ENCODE results near the gene KAZN.

Gene KAZN

DNA sequence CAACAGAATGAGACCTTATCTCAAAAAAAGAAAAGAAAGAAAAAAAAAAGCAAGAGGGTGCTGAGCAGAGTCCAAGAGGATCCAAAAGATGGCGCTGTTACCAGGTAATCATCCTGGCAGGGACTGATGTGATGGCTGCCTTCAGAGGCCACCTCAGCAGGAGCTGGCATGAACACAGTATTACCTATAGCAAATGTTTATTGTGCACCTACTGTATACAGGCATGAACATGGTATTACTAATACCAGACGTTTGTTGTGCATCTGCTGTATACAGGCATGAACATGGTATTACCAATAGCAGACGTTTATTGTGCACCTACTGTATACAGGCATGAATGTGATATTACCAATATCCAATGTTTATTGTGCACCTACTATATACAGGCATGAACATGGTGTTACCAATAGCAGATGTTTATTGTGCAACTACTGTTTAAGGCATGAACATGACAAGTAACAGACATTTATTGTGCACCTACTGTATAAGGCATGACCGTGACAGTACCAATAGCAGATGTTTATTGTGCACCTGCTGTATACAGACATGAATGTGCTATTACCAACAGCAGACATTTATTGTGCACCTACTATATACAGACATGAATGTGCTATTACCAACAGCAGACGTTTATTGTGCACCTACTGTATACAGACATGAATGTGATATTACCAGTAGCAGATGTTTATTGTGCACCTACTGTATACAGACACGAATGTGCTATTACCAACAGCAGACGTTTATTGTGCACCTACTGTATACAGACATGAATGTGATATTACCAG, 439.9 kb downstream of the KAZN start (continued):
- TF ChIP-seq ZNF571 (tag by site-specific recombination; IDR thresholded peaks at IDR 0.05) (no peak), ZNF10 (tag by site-specific recombination; IDR thresholded peaks at IDR 0.05) (peak; percentile 74)
- TF ChIP-seq, protein P1, sequence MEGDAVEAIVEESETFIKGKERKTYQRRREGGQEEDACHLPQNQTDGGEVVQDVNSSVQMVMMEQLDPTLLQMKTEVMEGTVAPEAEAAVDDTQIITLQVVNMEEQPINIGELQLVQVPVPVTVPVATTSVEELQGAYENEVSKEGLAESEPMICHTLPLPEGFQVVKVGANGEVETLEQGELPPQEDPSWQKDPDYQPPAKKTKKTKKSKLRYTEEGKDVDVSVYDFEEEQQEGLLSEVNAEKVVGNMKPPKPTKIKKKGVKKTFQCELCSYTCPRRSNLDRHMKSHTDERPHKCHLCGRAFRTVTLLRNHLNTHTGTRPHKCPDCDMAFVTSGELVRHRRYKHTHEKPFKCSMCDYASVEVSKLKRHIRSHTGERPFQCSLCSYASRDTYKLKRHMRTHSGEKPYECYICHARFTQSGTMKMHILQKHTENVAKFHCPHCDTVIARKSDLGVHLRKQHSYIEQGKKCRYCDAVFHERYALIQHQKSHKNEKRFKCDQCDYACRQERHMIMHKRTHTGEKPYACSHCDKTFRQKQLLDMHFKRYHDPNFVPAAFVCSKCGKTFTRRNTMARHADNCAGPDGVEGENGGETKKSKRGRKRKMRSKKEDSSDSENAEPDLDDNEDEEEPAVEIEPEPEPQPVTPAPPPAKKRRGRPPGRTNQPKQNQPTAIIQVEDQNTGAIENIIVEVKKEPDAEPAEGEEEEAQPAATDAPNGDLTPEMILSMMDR (tag by site-specific recombination; IDR thresholded peaks at IDR 0.05) = 0 out of 2 replicates have a peak, but pooled peaks have one; percentile 19
- TF ChIP-seq, protein P2, sequence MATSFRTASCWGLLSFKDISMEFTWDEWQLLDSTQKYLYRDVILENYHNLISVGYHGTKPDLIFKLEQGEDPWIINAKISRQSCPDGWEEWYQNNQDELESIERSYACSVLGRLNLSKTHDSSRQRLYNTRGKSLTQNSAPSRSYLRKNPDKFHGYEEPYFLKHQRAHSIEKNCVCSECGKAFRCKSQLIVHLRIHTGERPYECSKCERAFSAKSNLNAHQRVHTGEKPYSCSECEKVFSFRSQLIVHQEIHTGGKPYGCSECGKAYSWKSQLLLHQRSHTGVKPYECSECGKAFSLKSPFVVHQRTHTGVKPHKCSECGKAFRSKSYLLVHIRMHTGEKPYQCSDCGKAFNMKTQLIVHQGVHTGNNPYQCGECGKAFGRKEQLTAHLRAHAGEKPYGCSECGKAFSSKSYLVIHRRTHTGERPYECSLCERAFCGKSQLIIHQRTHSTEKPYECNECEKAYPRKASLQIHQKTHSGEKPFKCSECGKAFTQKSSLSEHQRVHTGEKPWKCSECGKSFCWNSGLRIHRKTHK (tag by site-specific recombination; IDR thresholded peaks at IDR 0.05) = no peak

DNA sequence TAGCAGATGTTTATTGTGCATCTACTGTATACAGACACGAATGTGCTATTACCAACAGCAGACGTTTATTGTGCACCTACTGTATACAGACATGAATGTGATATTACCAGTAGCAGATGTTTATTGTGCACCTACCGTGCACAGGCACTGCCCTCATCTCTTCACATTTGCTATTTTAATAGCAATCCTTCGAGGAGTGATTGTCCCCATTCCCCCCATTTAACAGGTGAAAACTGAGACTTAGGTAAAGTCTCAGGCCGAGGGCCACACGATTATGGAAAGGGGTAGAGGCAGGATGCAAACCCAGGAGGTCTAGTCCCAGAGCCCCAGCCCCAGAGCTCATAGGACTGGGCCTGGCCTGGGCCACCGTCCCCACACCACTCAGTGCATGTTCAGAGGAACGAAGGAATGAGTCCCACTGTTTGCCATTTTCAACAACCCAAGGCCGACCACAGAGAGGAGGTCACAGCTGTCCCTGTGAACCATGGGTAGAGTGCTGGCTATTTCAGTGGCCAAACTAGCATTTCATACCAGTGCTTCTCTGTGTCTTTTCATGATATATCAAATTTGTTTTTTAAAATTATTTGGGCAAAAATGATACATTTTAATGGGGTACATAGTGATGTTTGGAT, 440.6 kb downstream of the KAZN start:
- CTCF ChIA-PET = interaction anchor here (2.6 kb wide), 1 partner anchor 11 kb away, joined by 16 read pairs; no protein-coding TSS in a partner anchor
- Histone ChIP-seq H3K4me3 (ENCODE audit: low read depth, low read length) (no peak overlapping the region), H3K9me3 (ENCODE audit: control insufficient read depth, insufficient read depth, low read depth, low read length) (no peaks in the 10 kb centered on the region), H3K27ac (ENCODE audit: extremely low read depth, low read depth, low read length) (no peak overlapping the region), H3K36me3 (ENCODE audit: control insufficient read depth in 2 of 2, insufficient read depth in 1 of 2, low read length in 2 of 2) (peaks cover 0 to 35% of the 10 kb centered on the region in 2 experiments; a peak in 1 of 3 replicates), H3K4me1 (ENCODE audit: control insufficient read depth, insufficient read depth, low read length) (no peaks in the 10 kb centered on the region)
- POLR2A ChIA-PET = no interaction called here
- no peak for TF ChIP-seq ZBTB8A (tag by site-specific recombination; IDR thresholded peaks at IDR 0.05)
- TF ChIP-seq YY2 (tag by site-specific recombination; IDR thresholded peaks at IDR 0.05) = no peak
- TF ChIP-seq ZNF791 (tag by site-specific recombination; IDR thresholded peaks at IDR 0.05) = no peak
- TF ChIP-seq ZNF23 (tag by site-specific recombination; IDR thresholded peaks at IDR 0.05; ENCODE audit: borderline replicate concordance) = no peak
- TF ChIP-seq, protein P3, sequence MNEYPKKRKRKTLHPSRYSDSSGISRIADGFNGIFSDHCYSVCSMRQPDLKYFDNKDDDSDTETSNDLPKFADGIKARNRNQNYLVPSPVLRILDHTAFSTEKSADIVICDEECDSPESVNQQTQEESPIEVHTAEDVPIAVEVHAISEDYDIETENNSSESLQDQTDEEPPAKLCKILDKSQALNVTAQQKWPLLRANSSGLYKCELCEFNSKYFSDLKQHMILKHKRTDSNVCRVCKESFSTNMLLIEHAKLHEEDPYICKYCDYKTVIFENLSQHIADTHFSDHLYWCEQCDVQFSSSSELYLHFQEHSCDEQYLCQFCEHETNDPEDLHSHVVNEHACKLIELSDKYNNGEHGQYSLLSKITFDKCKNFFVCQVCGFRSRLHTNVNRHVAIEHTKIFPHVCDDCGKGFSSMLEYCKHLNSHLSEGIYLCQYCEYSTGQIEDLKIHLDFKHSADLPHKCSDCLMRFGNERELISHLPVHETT (tag by site-specific recombination; IDR thresholded peaks at IDR 0.05) = no peak
- TF ChIP-seq YY1 (tag by site-specific recombination; IDR thresholded peaks at IDR 0.05) = no peak
- TF ChIP-seq GFI1B (tag by site-specific recombination; IDR thresholded peaks at IDR 0.05) = no peak
- no peak for TF ChIP-seq ZNF138 (tag by site-specific recombination; IDR thresholded peaks at IDR 0.05; ENCODE audit: borderline replicate concordance)
- TF ChIP-seq HOXD13 (CRISPR knock-in tag; IDR thresholded peaks at IDR 0.05; ENCODE audit: borderline replicate concordance) = no peak
- no peak for TF ChIP-seq ZNF548 (tag by site-specific recombination; IDR thresholded peaks at IDR 0.05)
- TF ChIP-seq, protein P4, sequence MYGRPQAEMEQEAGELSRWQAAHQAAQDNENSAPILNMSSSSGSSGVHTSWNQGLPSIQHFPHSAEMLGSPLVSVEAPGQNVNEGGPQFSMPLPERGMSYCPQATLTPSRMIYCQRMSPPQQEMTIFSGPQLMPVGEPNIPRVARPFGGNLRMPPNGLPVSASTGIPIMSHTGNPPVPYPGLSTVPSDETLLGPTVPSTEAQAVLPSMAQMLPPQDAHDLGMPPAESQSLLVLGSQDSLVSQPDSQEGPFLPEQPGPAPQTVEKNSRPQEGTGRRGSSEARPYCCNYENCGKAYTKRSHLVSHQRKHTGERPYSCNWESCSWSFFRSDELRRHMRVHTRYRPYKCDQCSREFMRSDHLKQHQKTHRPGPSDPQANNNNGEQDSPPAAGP (tag by site-specific recombination; IDR thresholded peaks at IDR 0.05) = no peak
- TF ChIP-seq, protein P5, sequence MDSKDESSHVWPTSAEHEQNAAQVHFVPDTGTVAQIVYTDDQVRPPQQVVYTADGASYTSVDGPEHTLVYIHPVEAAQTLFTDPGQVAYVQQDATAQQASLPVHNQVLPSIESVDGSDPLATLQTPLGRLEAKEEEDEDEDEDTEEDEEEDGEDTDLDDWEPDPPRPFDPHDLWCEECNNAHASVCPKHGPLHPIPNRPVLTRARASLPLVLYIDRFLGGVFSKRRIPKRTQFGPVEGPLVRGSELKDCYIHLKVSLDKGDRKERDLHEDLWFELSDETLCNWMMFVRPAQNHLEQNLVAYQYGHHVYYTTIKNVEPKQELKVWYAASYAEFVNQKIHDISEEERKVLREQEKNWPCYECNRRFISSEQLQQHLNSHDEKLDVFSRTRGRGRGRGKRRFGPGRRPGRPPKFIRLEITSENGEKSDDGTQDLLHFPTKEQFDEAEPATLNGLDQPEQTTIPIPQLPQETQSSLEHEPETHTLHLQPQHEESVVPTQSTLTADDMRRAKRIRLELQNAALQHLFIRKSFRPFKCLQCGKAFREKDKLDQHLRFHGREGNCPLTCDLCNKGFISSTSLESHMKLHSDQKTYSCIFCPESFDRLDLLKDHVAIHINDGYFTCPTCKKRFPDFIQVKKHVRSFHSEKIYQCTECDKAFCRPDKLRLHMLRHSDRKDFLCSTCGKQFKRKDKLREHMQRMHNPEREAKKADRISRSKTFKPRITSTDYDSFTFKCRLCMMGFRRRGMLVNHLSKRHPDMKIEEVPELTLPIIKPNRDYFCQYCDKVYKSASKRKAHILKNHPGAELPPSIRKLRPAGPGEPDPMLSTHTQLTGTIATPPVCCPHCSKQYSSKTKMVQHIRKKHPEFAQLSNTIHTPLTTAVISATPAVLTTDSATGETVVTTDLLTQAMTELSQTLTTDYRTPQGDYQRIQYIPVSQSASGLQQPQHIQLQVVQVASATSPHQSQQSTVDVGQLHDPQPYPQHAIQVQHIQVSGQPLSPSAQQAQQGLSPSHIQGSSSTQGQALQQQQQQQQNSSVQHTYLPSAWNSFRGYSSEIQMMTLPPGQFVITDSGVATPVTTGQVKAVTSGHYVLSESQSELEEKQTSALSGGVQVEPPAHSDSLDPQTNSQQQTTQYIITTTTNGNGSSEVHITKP (tag by site-specific recombination; IDR thresholded peaks at IDR 0.05) = no peak
- no peak for TF ChIP-seq BCL11A (tag by site-specific recombination; IDR thresholded peaks at IDR 0.05; ENCODE audit: low read depth)

All from HEK293 (cell line).